ENCODE data around the gene MBD3. TPM values are rescaled to one million over a fixed set of nuclear protein-coding genes. Genes with fewer than 3 reads are reported as not detected.

MBD3 gene
- total RNA-seq, 1 donor from 2014 or later: 106 TPM

DNA sequence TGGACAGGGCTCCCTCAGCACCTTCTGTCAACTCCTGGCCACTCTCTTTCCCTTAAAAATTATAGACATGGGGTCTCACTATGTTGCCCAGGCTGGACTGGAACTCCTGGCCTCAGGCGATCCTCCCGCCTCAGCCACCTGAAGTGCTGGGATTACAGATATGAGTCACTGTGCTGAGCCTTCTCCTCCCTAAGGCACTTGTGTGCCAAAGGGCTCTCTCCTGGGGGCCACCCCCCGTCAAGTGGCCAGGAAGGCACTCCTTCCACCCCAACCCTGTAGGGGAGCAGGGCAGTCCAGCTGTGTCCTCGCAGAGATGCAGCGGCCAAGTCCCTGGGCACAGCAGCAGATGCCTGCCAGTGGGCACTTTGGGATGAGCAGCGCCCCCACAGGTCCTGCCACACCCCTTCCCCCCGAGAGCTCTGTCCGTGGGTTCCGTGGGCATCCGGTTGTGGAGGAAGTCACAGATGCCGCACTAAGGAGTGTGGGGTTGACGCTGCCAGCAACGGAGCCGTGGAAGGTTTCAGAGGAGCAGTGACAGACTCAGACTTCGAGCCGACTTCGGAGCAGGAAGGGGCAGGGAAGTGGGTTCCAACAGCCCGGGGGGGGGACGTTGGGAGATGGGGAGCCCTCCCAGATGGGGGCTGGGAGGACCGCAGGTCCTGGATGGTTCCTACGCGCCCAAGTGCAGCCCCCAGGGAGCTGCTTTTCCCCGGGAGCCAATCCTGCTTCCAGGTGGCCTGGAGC is 15.9 kb upstream of the MBD3 start:
- Mint-ChIP-seq H3K9me3 (ENCODE audit: unreplicated experiment) (peaks cover 12% of the 10 kb centered on the region), H3K36me3 (ENCODE audit: unreplicated experiment) (no peaks in the 10 kb centered on the region), H3K27ac (ENCODE audit: unreplicated experiment) (peak overlapping the region; percentile 22), H3K27me3 (ENCODE audit: unreplicated experiment) (peaks cover 10% of the 10 kb centered on the region), H3K4me1 (ENCODE audit: low read depth, unreplicated experiment) (peaks cover 3% of the 10 kb centered on the region), H3K4me3 (ENCODE audit: unreplicated experiment) (no peak overlapping the region)
- no peak for DNase-seq
- TF ChIP-seq, protein P1, sequence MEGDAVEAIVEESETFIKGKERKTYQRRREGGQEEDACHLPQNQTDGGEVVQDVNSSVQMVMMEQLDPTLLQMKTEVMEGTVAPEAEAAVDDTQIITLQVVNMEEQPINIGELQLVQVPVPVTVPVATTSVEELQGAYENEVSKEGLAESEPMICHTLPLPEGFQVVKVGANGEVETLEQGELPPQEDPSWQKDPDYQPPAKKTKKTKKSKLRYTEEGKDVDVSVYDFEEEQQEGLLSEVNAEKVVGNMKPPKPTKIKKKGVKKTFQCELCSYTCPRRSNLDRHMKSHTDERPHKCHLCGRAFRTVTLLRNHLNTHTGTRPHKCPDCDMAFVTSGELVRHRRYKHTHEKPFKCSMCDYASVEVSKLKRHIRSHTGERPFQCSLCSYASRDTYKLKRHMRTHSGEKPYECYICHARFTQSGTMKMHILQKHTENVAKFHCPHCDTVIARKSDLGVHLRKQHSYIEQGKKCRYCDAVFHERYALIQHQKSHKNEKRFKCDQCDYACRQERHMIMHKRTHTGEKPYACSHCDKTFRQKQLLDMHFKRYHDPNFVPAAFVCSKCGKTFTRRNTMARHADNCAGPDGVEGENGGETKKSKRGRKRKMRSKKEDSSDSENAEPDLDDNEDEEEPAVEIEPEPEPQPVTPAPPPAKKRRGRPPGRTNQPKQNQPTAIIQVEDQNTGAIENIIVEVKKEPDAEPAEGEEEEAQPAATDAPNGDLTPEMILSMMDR (IDR thresholded peaks at IDR 0.05; ENCODE audit: partially characterized antibody, unreplicated experiment): no peak

DNA sequence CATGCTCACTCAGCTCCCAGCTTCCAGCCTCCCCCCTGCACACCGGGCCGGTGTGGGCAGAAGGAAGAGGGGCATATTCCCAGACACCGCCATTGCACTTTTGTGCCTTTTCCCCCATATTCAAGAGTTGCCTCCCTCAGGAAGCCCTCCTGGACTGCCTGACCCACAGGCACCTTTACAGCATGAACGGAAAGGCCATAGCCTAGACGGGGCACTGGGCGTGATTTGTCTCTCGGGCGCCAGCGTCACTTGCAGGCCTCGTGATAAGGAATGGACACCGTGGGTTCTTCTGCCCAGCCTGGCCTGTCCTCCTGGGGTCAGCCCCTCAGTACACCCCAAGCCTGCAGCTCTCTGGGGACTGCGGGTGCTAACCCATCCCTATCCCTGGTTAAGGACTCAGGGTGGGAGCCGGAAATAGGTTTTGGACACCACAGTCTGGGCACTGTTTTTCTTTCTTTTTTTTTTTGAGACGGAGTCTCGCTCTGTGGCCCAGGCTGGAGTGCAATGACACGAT is 13.5 kb upstream of the MBD3 start:
- H3K4me3 Mint-ChIP-seq (ENCODE audit: unreplicated experiment): peak overlapping the region; percentile 99
- H3K36me3 Mint-ChIP-seq (ENCODE audit: unreplicated experiment): no peaks in the 10 kb centered on the region
- TF ChIP-seq, protein P1 (IDR thresholded peaks at IDR 0.05; ENCODE audit: partially characterized antibody, unreplicated experiment): no peak
- H3K4me1 Mint-ChIP-seq (ENCODE audit: low read depth, unreplicated experiment): peaks cover 5% of the 10 kb centered on the region
- H3K9me3 Mint-ChIP-seq (ENCODE audit: unreplicated experiment): peaks cover 10% of the 10 kb centered on the region
- peak overlapping the region; percentile 98 for H3K27ac Mint-ChIP-seq (ENCODE audit: unreplicated experiment)
- H3K27me3 Mint-ChIP-seq (ENCODE audit: unreplicated experiment): peaks cover 8% of the 10 kb centered on the region
- DNase-seq: no peak

DNA sequence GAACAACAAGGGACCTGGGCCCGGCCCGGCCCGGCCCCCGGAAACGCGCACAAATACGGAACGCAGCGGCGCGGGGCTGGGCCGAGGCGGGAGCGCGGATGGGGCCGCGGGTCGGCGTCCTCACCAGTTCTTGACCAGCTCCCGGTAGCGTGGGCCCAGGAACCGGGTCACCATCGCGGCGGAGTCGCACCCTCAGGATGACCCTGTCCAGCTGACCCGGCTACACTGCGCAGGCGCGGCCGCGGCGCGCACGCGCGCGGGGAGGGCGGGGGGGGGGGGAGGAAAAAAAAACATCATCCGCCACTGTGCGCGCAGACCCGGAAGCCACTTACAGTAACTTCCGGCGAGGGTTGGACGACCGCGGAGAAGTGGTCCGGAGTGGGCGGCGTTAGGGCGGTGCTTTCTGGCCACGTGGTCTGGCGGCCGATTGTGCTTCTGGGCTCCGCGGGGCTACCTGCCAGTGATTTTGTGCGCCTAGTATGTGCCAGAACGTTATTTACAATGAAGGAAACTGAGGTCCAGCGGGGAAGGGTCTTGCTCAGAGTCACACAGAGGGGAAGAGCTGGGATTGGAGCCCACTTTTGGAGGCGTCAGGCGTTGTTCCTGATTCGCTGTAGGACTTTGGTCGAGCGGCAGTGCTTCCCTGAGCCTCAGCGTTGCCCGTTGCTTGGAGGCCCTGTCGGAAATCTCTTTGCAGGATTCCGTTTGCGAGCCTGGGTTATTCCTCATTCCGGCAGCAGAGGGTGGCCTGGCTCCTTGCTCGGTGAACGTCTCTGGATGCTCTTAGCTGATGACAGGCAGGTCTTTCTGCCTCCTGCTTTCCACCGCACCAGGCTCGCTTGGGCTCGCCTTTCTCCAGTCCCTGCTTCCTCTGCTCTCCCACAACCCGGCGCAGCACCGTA is 12.8 kb upstream of the MBD3 start, which contains the start of gene UQCR11:
UQCR11 (minus strand) TSS at position 227 of the 902 bp plus-strand sequence; CDS start at position 174, 53 bp downstream.
- peaks cover 8% of the 10 kb centered on the region for H3K27me3 Mint-ChIP-seq (ENCODE audit: unreplicated experiment)
- peak; percentile 92 for DNase-seq
- TF ChIP-seq, protein P1 (IDR thresholded peaks at IDR 0.05; ENCODE audit: partially characterized antibody, unreplicated experiment): no peak
- peaks cover 5% of the 10 kb centered on the region for H3K4me1 Mint-ChIP-seq (ENCODE audit: low read depth, unreplicated experiment)
- H3K4me3 Mint-ChIP-seq (ENCODE audit: unreplicated experiment): peak within 1 kb of the TSS; percentile 99
- no peaks in the 10 kb centered on the region for H3K36me3 Mint-ChIP-seq (ENCODE audit: unreplicated experiment)
- peaks cover 9% of the 10 kb centered on the region for H3K9me3 Mint-ChIP-seq (ENCODE audit: unreplicated experiment)
- peak within 1 kb of the TSS; percentile 98 for H3K27ac Mint-ChIP-seq (ENCODE audit: unreplicated experiment)

DNA sequence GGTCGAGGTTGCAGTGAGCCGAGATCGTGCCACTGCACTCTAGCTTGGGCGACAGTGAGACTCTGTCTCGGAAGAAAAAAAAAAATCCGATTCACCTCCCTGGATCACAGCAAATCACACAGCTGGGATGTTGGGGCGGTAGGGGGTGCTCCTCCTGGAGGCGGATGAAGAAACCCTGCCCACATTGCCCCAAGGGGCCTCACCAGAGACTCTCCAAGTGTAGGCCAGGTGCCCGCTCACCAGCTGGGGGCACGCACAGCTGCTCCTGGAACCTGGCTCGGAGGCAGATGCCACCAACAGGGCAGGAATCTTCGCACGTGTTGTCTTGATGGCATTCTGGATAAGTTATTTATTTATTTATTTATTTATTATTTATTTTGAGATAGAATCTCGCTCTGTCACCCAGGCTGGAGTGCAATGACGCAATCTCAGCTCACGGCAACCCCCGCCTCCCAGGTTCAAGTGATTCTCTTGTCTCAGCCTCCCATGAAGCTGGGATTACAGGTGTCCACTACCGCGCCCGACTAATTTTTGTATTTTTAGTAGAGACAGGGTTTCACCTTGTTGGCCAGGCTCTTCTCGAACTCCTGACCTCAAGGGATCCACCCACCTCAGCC is 9.5 kb upstream of the MBD3 start:
- TF ChIP-seq, protein P1 (IDR thresholded peaks at IDR 0.05; ENCODE audit: partially characterized antibody, unreplicated experiment): peak; percentile 16
- no peak overlapping the region for H3K27ac Mint-ChIP-seq (ENCODE audit: unreplicated experiment)
- H3K27me3 Mint-ChIP-seq (ENCODE audit: unreplicated experiment): no peaks in the 10 kb centered on the region
- no peak overlapping the region for H3K4me3 Mint-ChIP-seq (ENCODE audit: unreplicated experiment)
- no peaks in the 10 kb centered on the region for H3K36me3 Mint-ChIP-seq (ENCODE audit: unreplicated experiment)
- peaks cover 5% of the 10 kb centered on the region for H3K9me3 Mint-ChIP-seq (ENCODE audit: unreplicated experiment)
- no peak for DNase-seq
- H3K4me1 Mint-ChIP-seq (ENCODE audit: low read depth, unreplicated experiment): peaks cover 5% of the 10 kb centered on the region

Data from glutamatergic neuron (in vitro differentiated cells).